ENCODE measurements around the gene XPR1.

GRCh38 chr1:180908074-180908765 lies 276.4 kb downstream of the XPR1 start:
- TF ChIP-seq EZH2phosphoT487 (conservative IDR thresholded peaks at IDR 0.05; ENCODE audit: low read length) (no peak), CTCF (IDR thresholded peaks at IDR 0.05; ENCODE audit: insufficient read depth, low read length, poor library complexity, severe bottlenecking) (no peak)
